PFSK-1 (cell line): Measurements from ENCODE around the gene CDX1.

Experiments
- FOXP2 ChIP-seq: optimal IDR thresholded peaks from 2 replicates; pipeline ENCODE3; 2011; ENCODE audit warnings: borderline replicate concordance, control low read depth, inconsistent platforms; ENCODE audit not compliant: insufficient read depth; ENCODE audit errors: extremely low read length, extremely low read depth
- POLR2AphosphoS5 ChIP-seq: IDR thresholded peaks from 2 replicates; pipeline ENCODE4 v1.6.1; 2012; ENCODE audit warnings: low read depth, mild to moderate bottlenecking, control low read depth, low read length, moderate library complexity
- REST ChIP-seq, 2 experiments: IDR thresholded peaks; 2 replicates each; pipeline versions ENCODE4 v1.6.1 to v1.8.0; 2011 to 2012; ENCODE audit warnings: low read depth in 2 of 2, low read length in 2 of 2, control low read depth in 1 of 2, inconsistent platforms in 1 of 2, mild to moderate bottlenecking in 1 of 2, moderate library complexity in 1 of 2; ENCODE audit not compliant: insufficient read depth in 1 of 2
- SIN3A ChIP-seq: IDR thresholded peaks from 2 replicates; pipeline ENCODE4 v1.6.1; 2012; ENCODE audit warnings: mild to moderate bottlenecking, low read length, moderate library complexity, borderline replicate concordance; ENCODE audit not compliant: insufficient read depth
- TAF1 ChIP-seq: IDR thresholded peaks from 2 replicates; pipeline ENCODE4 v1.6.1; 2012; ENCODE audit warnings: low read length, control low read depth, borderline replicate concordance; ENCODE audit not compliant: insufficient read depth

The CDX1 gene

GRCh38 chr5:150210644-150211043 lies 44.1 kb downstream of the CDX1 start:
- TF ChIP-seq SIN3A (no peak), POLR2AphosphoS5 (no peak), TAF1 (no peak), REST (IDR thresholded peaks at IDR 0.05; ENCODE audit: insufficient read depth in 1 of 2, low read depth in 2 of 2, low read length in 2 of 2) (no peak), FOXP2 (no peak)

- no peak for TF ChIP-seq TAF1
- no peak for TF ChIP-seq FOXP2
- TF ChIP-seq REST (IDR thresholded peaks at IDR 0.05; ENCODE audit: insufficient read depth in 1 of 2, low read depth in 2 of 2, low read length in 2 of 2): no peak
- no peak for TF ChIP-seq SIN3A
- no peak for TF ChIP-seq POLR2AphosphoS5
Measured at GRCh38 chr5:150211156-150212030, 44.8 kb downstream of the CDX1 start.

GRCh38 chr5:150213530-150213929 lies 47.0 kb downstream of the CDX1 start:
- TF ChIP-seq TAF1: no peak

- TF ChIP-seq POLR2AphosphoS5 (no peak), REST (IDR thresholded peaks at IDR 0.05; ENCODE audit: insufficient read depth in 1 of 2, low read depth in 2 of 2, low read length in 2 of 2) (no peak), TAF1 (no peak), SIN3A (no peak), FOXP2 (no peak)
Measured at GRCh38 chr5:150214289-150214688, 47.7 kb downstream of the CDX1 start.

GRCh38 chr5:150215979-150216944 lies 49.7 kb downstream of the CDX1 start:
- TF ChIP-seq TAF1 (no peak), SIN3A (no peak), REST (IDR thresholded peaks at IDR 0.05; ENCODE audit: insufficient read depth in 1 of 2, low read depth in 2 of 2, low read length in 2 of 2) (no peak), FOXP2 (no peak), POLR2AphosphoS5 (no peak)
